Body of pancreas (tissue), 4 donors: Measurements from ENCODE around the gene SLC5A10.

Experiments
- POLR2A ChIP-seq, 3 donors: fragments of 450-650 bp; IDR thresholded peaks; one replicate each; pipeline ENCODE4 v1.6.1; 2016; ENCODE audit warnings: antibody characterized with exemption in 3 of 3, mild to moderate bottlenecking in 2 of 3
- TF ChIP-seq, protein P1 (sequence below), 7 experiments: fragments of 450-650 bp in 4 of 7; fragments of 200-600 bp in 3 of 7; sonication (generic) in 3 of 7; IDR thresholded peaks; one replicate each; pipeline ENCODE4 v1.5.1; 2016 to 2019; ENCODE audit warnings: antibody characterized with exemption in 7 of 7

DNA sequence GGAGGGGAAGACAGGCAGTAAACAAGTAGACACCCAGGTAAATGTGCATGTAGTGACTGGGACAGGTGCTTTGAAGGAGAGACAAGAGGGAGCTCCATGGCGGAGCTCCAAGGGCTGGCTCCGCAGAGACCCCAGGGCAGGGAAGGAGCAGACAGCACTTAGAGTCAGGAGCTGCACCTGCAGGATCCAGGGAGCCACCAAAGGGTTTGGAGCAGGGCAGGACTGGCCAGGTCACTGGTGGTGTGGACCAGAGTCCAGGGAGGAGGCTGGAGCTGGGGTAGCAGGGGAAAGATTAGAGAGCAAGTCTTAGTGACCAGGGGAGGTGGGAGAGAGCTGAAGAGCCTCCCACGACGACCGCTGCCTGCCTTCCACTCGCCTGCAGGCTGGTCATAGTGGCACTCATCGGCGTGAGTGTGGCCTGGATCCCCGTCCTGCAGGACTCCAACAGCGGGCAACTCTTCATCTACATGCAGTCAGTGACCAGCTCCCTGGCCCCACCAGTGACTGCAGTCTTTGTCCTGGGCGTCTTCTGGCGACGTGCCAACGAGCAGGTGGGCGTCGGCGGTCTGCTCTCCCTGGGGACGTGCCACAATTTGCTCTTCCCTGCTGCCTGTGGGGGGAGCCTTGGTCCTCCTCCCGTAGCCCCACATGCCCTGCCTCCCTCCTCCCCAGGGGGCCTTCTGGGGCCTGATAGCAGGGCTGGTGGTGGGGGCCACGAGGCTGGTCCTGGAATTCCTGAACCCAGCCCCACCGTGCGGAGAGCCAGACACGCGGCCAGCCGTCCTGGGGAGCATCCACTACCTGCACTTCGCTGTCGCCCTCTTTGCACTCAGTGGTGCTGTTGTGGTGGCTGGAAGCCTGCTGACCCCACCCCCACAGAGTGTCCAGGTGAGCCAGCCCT, 67.3 kb downstream of the SLC5A10 start:
- TF ChIP-seq, protein P1, sequence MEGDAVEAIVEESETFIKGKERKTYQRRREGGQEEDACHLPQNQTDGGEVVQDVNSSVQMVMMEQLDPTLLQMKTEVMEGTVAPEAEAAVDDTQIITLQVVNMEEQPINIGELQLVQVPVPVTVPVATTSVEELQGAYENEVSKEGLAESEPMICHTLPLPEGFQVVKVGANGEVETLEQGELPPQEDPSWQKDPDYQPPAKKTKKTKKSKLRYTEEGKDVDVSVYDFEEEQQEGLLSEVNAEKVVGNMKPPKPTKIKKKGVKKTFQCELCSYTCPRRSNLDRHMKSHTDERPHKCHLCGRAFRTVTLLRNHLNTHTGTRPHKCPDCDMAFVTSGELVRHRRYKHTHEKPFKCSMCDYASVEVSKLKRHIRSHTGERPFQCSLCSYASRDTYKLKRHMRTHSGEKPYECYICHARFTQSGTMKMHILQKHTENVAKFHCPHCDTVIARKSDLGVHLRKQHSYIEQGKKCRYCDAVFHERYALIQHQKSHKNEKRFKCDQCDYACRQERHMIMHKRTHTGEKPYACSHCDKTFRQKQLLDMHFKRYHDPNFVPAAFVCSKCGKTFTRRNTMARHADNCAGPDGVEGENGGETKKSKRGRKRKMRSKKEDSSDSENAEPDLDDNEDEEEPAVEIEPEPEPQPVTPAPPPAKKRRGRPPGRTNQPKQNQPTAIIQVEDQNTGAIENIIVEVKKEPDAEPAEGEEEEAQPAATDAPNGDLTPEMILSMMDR (IDR thresholded peaks at IDR 0.05) = no peak
- TF ChIP-seq POLR2A (IDR thresholded peaks at IDR 0.05) = no peak
